Activated T-cell treated with anti-CD3 and anti-CD28 coated beads, Interleukin-2, amount 50 U/mL, for 48 hours (primary cell): ENCODE measurements around the gene ANKS6.

ENCODE experiments used
- DNase-seq, 2 experiments: peaks; one replicate each; pipeline ENCODE4 v3.0.0-alpha.2; 2020

ANKS6 gene

DNA sequence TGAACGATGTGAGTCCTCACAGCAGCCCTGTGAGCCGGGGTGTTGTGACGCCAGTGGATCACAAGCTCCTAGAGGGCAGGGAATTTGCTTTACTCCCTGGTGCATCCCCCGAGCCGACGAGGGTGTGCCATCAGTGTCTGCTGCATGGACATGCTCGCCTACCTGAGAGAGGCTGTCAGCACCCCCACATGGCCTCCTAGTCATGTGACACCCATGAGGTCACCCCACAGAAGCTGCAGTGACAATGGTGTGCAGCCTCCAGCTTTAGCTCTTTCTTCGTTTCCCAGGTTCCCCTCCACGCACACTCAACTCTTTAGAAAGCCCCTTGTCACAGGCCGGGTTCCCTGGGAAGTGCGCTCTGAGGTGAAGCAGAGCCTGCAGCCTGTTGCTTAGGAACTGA lies 67.9 kb downstream of the ANKS6 start:
- no peak for DNase-seq

- no peak for DNase-seq
Measured at GRCh38 chr9:98727428-98727827, 68.9 kb downstream of the ANKS6 start.

- no peak for DNase-seq
Measured at GRCh38 chr9:98726735-98727134, 69.6 kb downstream of the ANKS6 start.

- DNase-seq: no peak
Measured at GRCh38 chr9:98724810-98725530, 71.4 kb downstream of the ANKS6 start.

- DNase-seq: no peak
Measured at GRCh38 chr9:98721643-98722042, 74.7 kb downstream of the ANKS6 start.

- DNase-seq: no peak
Measured at GRCh38 chr9:98720402-98720801, 76.0 kb downstream of the ANKS6 start.

- no peak for DNase-seq
Measured at GRCh38 chr9:98719055-98719454, 77.3 kb downstream of the ANKS6 start.

DNA sequence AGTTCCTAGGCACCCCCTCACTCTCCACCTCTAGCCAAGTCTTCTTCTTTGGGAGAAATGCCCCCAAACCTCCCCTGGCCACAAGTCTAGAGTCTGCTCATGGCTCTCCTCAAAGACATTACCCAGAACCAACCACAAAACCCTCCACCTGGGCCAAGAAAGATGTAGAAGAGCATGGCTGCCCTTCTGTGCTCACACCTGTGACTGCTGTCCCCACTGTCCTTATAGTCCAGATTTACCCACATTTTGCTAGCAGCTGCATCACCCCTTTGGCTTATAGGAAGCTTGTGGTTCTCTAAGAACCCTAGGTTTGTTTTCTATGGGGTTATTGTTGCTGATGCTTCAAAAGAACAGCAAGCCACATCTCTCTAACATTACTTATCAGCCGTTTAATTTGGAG lies 81.5 kb downstream of the ANKS6 start:
- no peak for DNase-seq

GRCh38 chr9:98712987-98713386 lies 83.4 kb downstream of the ANKS6 start:
- no peak for DNase-seq

GRCh38 chr9:98709968-98710965 lies 86.1 kb downstream of the ANKS6 start:
- no peak for DNase-seq

GRCh38 chr9:98708933-98709911 lies 87.1 kb downstream of the ANKS6 start, which contains the start of gene GABBR2:
GABBR2 (minus strand) TSS chr9:98708935; CDS start chr9:98708737, 198 bp downstream.
- DNase-seq: peak in 1 of 2 experiments; percentile 19

DNA sequence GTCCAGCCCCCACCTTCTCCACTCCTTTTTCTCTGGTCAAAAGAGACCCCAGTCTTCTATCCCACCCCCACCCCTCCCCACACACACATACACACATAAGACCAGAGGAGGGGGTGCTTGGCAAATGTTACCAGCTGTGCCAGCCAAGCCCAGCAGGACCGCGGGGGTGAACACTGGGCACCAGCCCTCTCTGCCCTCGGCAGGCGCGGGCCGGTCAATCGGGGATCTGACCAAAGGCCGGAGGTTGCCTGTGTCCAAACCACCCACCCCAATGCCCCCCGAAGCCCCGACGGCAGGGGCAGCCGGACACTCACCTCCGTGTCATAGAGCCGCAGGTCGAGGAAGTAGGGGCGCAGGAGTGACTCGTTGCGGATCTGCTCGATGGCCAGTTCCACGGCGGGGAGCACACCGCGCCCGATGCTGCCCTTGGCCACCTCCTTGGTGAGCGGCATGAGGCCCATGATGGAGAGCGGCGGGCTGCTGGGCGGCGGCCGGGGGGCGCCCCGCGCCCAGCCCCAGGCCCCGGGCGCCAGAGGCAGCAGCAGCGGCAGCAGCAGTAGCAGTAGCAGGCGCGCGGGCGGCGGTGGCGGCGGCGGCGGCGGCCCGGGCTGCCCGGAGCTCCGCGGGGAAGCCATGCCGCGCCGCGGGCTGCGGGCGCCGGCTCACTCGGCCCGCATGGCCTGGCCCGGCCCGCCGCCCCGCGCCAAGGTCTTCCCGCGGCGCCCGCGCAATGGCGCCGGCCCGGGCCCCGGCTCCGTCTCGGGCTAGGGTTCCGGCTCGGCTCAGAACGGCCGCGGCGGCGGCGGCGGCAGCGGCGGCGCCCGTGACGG lies 88.0 kb downstream of the ANKS6 start:
- DNase-seq: peak; percentile 21 to 28

DNA sequence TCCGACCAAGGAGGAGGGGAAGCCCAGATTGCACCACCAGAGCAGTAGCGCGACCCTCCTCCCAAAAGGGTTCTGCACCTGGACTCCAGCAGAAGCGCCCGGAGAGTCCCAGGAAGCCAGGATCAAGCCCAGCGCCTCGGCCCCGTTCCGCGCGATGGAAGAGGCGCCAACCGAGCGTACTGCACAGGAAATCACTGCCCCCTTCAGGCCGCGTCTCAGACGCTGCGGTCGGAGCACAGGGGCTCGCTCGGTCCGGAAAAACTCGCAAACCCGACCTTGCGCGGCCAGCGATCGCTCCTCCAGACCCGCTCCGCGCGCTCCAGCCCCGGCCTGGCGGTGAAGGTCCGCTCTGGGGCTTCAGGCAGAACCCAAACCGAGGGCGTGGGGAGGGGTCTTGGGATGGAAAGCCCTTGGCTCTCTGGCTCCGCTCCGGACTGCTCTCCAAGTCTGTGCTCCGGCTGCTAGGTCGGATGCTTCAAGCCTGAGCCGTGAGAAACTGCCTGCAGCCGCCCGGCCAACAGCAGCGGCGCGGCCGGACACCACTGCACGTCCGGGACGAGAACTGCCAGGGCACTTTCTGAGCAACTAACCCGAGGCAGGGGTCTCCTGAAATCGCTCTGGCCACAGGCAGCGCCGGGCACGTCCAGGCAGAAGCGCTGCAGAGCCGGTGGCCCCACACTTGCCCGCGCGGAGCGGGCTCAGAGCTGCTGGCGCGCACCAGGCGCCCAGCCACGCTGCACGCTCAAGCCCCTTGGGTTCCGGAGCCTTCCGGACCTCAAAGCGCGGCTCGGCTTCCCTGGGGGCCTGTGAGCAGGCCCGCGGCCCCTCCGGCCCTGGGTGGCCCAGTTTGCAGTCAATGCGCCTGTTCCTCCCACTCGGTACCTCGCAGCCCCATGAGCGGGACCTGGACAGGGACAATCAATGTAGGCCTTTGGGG lies 88.9 kb downstream of the ANKS6 start:
- peak; percentile 56 to 63 for DNase-seq

DNA sequence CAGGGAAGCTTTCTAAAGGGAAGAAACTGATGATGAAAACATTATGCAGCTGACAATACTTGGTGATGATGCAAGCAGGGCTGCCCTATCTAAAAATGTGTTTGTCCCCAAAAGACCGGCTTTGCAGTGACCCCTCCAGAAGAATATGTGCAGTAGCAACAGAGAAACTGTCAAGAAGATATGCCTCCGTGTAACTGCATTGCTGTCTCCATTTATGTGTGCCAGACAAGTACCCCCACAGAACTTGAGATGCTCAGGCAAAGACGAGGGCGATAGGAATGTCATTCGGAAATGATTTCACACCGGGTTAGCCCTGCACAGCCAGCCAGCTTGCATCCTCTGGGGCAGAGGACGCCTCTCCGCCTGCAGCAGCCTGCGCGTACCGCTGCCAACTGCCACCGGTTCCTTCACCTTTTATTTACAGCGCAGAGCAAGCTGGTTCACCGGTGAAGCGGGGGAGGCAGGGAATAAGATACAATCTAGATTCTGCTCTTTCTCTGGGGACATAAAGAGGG lies 89.6 kb downstream of the ANKS6 start:
- no peak for DNase-seq

DNA sequence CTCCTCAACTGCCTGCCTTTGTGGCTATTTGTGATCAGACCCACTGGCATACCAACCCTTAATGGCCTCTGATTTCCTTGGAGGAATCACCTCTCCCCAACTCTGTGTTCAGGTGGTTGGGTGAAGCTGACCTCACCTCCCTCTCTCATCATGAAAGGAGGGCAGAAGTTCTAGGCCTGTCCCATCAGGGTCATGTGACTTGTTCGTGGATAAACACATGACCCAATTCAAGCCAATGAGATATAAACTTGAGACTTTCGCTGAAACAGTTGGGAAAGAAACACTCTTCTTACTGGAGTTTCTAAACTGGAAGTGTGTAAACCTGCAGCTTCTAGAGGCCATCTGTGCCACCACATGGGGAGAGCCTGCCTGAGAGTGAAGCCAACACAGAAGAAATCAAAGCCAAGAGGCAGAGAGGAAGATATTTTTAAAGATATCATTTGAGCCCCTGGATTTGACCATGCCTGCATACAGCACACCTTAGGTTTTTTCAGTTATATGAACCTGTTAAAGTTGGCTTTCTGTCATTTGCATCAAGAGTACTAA lies 93.4 kb downstream of the ANKS6 start:
- DNase-seq: no peak

DNA sequence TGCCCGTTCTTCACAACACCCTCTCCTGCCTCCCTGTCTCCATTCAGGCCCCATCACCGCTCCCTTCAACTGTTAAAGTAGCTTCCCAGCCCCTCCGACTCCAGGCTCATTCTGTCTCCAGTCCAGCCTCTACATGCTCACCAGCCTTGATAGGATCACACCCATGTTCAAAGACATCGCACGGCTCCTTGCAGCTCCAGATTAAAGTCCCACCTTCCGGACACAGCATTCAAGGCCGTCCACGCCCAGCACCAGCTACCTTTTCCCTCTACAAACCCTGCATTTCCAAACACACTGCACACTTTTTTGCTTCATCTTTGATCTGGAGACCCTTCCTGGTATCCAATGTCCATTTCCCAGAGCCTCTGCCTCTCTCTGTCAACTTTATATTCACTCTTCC lies 94.0 kb downstream of the ANKS6 start:
- no peak for DNase-seq

- no peak for DNase-seq
Measured at GRCh38 chr9:98701576-98701975, 94.8 kb downstream of the ANKS6 start.

- DNase-seq: no peak
Measured at GRCh38 chr9:98700801-98701200, 95.6 kb downstream of the ANKS6 start.

- DNase-seq: no peak
Measured at GRCh38 chr9:98698856-98699255, 97.5 kb downstream of the ANKS6 start.

DNA sequence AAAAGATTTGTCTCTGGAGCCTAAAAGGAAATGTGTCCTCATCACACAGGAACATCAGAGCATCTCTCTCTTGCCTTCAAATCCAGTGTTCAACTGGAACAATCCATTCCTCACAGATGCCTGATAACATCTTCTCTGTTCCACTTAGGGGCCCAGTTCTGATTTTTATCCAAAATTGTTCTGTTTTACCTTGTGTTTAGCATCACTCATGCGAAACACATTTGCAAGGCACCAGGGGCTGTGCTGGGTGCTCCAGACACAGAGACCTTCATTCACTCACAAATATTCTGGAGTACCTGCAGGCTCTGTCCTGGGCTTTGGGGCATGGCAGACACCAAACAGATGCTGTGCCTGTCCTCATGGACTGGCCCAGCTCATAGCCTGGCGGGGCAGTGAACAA lies 101.4 kb downstream of the ANKS6 start:
- DNase-seq: no peak
